Measurements from ENCODE around the gene HDAC1.

DNA sequence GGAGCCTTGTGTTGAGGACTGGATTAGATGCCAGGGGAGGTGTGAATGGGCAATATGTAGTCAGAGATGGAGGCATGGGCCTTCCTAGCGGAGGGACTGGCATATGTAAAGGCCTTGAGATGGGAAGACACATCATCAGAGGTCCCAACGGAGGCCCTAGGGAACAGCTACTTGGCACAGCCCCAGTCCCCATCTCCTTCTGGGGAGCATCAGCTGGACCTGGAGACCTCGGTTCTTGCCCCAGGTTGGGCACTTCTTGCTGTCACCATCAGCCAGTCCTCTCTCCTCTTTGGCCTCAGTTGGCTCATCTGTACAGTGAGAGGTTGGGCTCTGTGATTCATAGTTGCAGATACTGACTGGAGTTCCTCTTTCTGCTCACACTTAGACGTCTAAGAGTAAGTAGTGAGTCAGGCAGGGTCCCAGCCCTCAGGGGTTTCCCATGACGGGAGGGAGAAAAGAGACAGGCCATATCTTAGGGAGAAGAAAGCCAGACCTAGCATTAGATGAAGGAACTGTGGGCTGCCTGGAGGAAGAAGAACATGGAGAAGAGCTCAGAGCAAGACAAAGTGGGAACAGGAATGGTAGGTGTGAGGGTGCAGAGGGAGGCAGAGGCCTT is 47.6 kb downstream of the HDAC1 start:
- no peak for TF ChIP-seq FOXM1 (IDR thresholded peaks at IDR 0.05; ENCODE audit: borderline replicate concordance, low read depth)
- no peak for TF ChIP-seq TAF1 (IDR thresholded peaks at IDR 0.05; ENCODE audit: low read depth)
- TF ChIP-seq, protein P1, sequence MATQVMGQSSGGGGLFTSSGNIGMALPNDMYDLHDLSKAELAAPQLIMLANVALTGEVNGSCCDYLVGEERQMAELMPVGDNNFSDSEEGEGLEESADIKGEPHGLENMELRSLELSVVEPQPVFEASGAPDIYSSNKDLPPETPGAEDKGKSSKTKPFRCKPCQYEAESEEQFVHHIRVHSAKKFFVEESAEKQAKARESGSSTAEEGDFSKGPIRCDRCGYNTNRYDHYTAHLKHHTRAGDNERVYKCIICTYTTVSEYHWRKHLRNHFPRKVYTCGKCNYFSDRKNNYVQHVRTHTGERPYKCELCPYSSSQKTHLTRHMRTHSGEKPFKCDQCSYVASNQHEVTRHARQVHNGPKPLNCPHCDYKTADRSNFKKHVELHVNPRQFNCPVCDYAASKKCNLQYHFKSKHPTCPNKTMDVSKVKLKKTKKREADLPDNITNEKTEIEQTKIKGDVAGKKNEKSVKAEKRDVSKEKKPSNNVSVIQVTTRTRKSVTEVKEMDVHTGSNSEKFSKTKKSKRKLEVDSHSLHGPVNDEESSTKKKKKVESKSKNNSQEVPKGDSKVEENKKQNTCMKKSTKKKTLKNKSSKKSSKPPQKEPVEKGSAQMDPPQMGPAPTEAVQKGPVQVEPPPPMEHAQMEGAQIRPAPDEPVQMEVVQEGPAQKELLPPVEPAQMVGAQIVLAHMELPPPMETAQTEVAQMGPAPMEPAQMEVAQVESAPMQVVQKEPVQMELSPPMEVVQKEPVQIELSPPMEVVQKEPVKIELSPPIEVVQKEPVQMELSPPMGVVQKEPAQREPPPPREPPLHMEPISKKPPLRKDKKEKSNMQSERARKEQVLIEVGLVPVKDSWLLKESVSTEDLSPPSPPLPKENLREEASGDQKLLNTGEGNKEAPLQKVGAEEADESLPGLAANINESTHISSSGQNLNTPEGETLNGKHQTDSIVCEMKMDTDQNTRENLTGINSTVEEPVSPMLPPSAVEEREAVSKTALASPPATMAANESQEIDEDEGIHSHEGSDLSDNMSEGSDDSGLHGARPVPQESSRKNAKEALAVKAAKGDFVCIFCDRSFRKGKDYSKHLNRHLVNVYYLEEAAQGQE (IDR thresholded peaks at IDR 0.05; ENCODE audit: low read depth), result no peak
- TF ChIP-seq CEBPB (IDR thresholded peaks at IDR 0.05), result no peak
- TF ChIP-seq, protein P2, sequence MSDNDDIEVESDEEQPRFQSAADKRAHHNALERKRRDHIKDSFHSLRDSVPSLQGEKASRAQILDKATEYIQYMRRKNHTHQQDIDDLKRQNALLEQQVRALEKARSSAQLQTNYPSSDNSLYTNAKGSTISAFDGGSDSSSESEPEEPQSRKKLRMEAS (IDR thresholded peaks at IDR 0.05), result no peak
- TF ChIP-seq TCF12 (IDR thresholded peaks at IDR 0.05; ENCODE audit: low read depth), result no peak
- no peak for TF ChIP-seq RAD21 (IDR thresholded peaks at IDR 0.05; ENCODE audit: low read depth)
- TF ChIP-seq YY1 (IDR thresholded peaks at IDR 0.05; ENCODE audit: low read depth), result no peak
- no peak for TF ChIP-seq EP300 (IDR thresholded peaks at IDR 0.05; ENCODE audit: borderline replicate concordance)

All from Ishikawa (cell line).